Panc1 (cell line): ENCODE results near the gene MYH16.
"Not testable (repeated sequence)": the region's sequence is repeated elsewhere in the genome, so short reads cannot be mapped to it uniquely, and the experiment has no call there.

ENCODE experiments used
- CTCF ChIP-seq: fragments of 450-650 bp; IDR thresholded peaks from 2 replicates; pipeline ENCODE4 v1.5.1; 2017; ENCODE audit warnings: mild to moderate bottlenecking
- REST ChIP-seq, 2 experiments: IDR thresholded peaks; 2 replicates each; pipeline ENCODE4 v1.6.1; 2011 to 2012; ENCODE audit warnings: low read depth in 2 of 2, control low read depth in 1 of 2, low read length in 1 of 2, mild to moderate bottlenecking in 1 of 2, moderate library complexity in 1 of 2; ENCODE audit not compliant: insufficient read depth in 1 of 2

DNA sequence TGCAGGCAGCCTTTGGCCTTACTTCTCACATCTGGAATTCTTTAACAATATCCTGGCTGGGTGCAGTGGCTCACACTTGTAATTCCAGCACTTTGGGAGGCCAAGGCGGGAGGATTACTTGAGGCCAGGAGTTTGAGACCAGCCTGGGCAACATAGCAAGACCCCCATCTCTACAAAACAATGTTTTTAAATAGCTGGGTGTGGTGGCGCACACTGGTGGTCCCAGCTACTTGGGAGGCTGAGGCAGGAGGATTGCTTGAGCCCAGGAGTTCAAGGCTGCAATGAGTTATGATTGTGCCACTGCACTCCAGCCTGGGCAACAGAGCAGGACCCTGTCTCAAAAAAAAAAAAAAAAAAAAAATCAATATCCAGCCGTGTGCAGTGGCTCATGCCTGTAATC is 17.5 kb downstream of the MYH16 start:
- not testable (repeated sequence) for TF ChIP-seq CTCF; REST (IDR thresholded peaks at IDR 0.05; ENCODE audit: insufficient read depth in 1 of 2, low read depth in 2 of 2, low read length in 1 of 2)
